Measurements from ENCODE around the gene CFAP61. TPM values are rescaled to one million over a fixed set of nuclear protein-coding genes. Genes with fewer than 3 reads are reported as not detected.

The CFAP61 gene
- total and polyA plus RNA-seq, 2 donors = 0.23 to 0.24 TPM

GRCh38 chr20:20369250-20370093 is 317.1 kb downstream of the CFAP61 start:
- peaks cover 78 to 96% of the 10 kb centered on the region in 2 donors for H3K27me3 ChIP-seq (ENCODE audit: control insufficient read depth in 2 of 2, insufficient read depth in 1 of 2, low read length in 1 of 2)
- 4% methylated on average over 86 of the region's 86 CpGs for WGBS

GRCh38 chr20:20370094-20370575 is 317.8 kb downstream of the CFAP61 start:
- H3K27me3 ChIP-seq (ENCODE audit: control insufficient read depth in 2 of 2, insufficient read depth in 1 of 2, low read length in 1 of 2) = peaks cover 72 to 96% of the 10 kb centered on the region in 2 donors
- no peak overlapping the region for H3K27ac ChIP-seq (ENCODE audit: low read depth in 1 of 2, low read length in 1 of 2)
- peak overlapping the region in 1 of 2 donors; percentile 24 for H3K4me3 ChIP-seq (ENCODE audit: low read length in 2 of 2)
- peaks cover 0 to 9% of the 10 kb centered on the region in 2 donors for H3K9me3 ChIP-seq (ENCODE audit: control insufficient read depth in 2 of 2, insufficient read depth in 1 of 2, low read length in 1 of 2)
- WGBS = 25% methylated on average over 10 of the region's 10 CpGs
- H3K36me3 ChIP-seq (ENCODE audit: control insufficient read depth in 2 of 2, insufficient read depth in 2 of 2, low read length in 1 of 2) = no peaks in the 10 kb centered on the region
- no peak for DNase-seq (ENCODE audit: low read depth in 6 of 9, low spot score in 9 of 9)
- H3K4me1 ChIP-seq (ENCODE audit: control insufficient read depth in 2 of 2, insufficient read depth in 2 of 2, low read length in 2 of 2) = peaks cover 3 to 17% of the 10 kb centered on the region in 2 donors

More at GRCh38 chr20:20369250-20370093, 317.1 kb downstream of the CFAP61 start:
- Histone ChIP-seq H3K27ac (ENCODE audit: low read depth in 1 of 2, low read length in 1 of 2) (no peak overlapping the region), H3K4me3 (ENCODE audit: low read length in 2 of 2) (peak overlapping the region; percentile 24 to 49), H3K4me1 (ENCODE audit: control insufficient read depth in 2 of 2, insufficient read depth in 2 of 2, low read length in 2 of 2) (peaks cover 3 to 21% of the 10 kb centered on the region in 2 donors), H3K36me3 (ENCODE audit: control insufficient read depth in 2 of 2, insufficient read depth in 2 of 2, low read length in 1 of 2) (no peaks in the 10 kb centered on the region), H3K9me3 (ENCODE audit: control insufficient read depth in 2 of 2, insufficient read depth in 1 of 2, low read length in 1 of 2) (peaks cover 0 to 9% of the 10 kb centered on the region in 2 donors)
- DNase-seq (ENCODE audit: low read depth in 6 of 9, low spot score in 9 of 9) = peak in 1 of 9 donors; percentile 45

- H3K4me1 ChIP-seq (ENCODE audit: control insufficient read depth in 2 of 2, insufficient read depth in 2 of 2, low read length in 2 of 2) = peaks cover 3 to 17% of the 10 kb centered on the region in 2 donors
- H3K4me3 ChIP-seq (ENCODE audit: low read length in 2 of 2) = no peak overlapping the region
- H3K9me3 ChIP-seq (ENCODE audit: control insufficient read depth in 2 of 2, insufficient read depth in 1 of 2, low read length in 1 of 2) = peaks cover 0 to 9% of the 10 kb centered on the region in 2 donors
- no peak for DNase-seq (ENCODE audit: low read depth in 6 of 9, low spot score in 9 of 9)
- WGBS = 20% methylated on average over 7 of the region's 7 CpGs
- H3K36me3 ChIP-seq (ENCODE audit: control insufficient read depth in 2 of 2, insufficient read depth in 2 of 2, low read length in 1 of 2) = no peaks in the 10 kb centered on the region
- H3K27ac ChIP-seq (ENCODE audit: low read depth in 1 of 2, low read length in 1 of 2) = no peak overlapping the region
- H3K27me3 ChIP-seq (ENCODE audit: control insufficient read depth in 2 of 2, insufficient read depth in 1 of 2, low read length in 1 of 2) = peaks cover 64 to 95% of the 10 kb centered on the region in 2 donors
Measured at GRCh38 chr20:20371083-20371482, 318.8 kb downstream of the CFAP61 start.

GRCh38 chr20:20371681-20372080 is 319.3 kb downstream of the CFAP61 start:
- no peak for DNase-seq (ENCODE audit: low read depth in 6 of 9, low spot score in 9 of 9)
- Histone ChIP-seq H3K36me3 (ENCODE audit: control insufficient read depth in 2 of 2, insufficient read depth in 2 of 2, low read length in 1 of 2) (no peaks in the 10 kb centered on the region), H3K27me3 (ENCODE audit: control insufficient read depth in 2 of 2, insufficient read depth in 1 of 2, low read length in 1 of 2) (peaks cover 58 to 89% of the 10 kb centered on the region in 2 donors), H3K9me3 (ENCODE audit: control insufficient read depth in 2 of 2, insufficient read depth in 1 of 2, low read length in 1 of 2) (peaks cover 0 to 8% of the 10 kb centered on the region in 2 donors), H3K27ac (ENCODE audit: low read depth in 1 of 2, low read length in 1 of 2) (no peak overlapping the region), H3K4me1 (ENCODE audit: control insufficient read depth in 2 of 2, insufficient read depth in 2 of 2, low read length in 2 of 2) (peaks cover 3 to 15% of the 10 kb centered on the region in 2 donors), H3K4me3 (ENCODE audit: low read length in 2 of 2) (no peak overlapping the region)
- 37% methylated on average over 3 of the region's 3 CpGs for WGBS

- no peak for DNase-seq (ENCODE audit: low read depth in 6 of 9, low spot score in 9 of 9)
- 71% methylated on average over 17 of the region's 17 CpGs for WGBS
- Histone ChIP-seq H3K36me3 (ENCODE audit: control insufficient read depth in 2 of 2, insufficient read depth in 2 of 2, low read length in 1 of 2) (no peaks in the 10 kb centered on the region), H3K4me3 (ENCODE audit: low read length in 2 of 2) (no peak overlapping the region), H3K4me1 (ENCODE audit: control insufficient read depth in 2 of 2, insufficient read depth in 2 of 2, low read length in 2 of 2) (peaks cover under 1 to 9% of the 10 kb centered on the region in 2 donors), H3K27ac (ENCODE audit: low read depth in 1 of 2, low read length in 1 of 2) (no peak overlapping the region), H3K9me3 (ENCODE audit: control insufficient read depth in 2 of 2, insufficient read depth in 1 of 2, low read length in 1 of 2) (no peaks in the 10 kb centered on the region), H3K27me3 (ENCODE audit: control insufficient read depth in 2 of 2, insufficient read depth in 1 of 2, low read length in 1 of 2) (peaks cover 44 to 74% of the 10 kb centered on the region in 2 donors)
Measured at GRCh38 chr20:20373091-20373571, 320.8 kb downstream of the CFAP61 start.

- no peaks in the 10 kb centered on the region for H3K4me1 ChIP-seq (ENCODE audit: control insufficient read depth in 2 of 2, insufficient read depth in 2 of 2, low read length in 2 of 2)
- DNase-seq (ENCODE audit: low read depth in 6 of 9, low spot score in 9 of 9) = no peak
- 75% methylated on average over 8 of the region's 8 CpGs for WGBS
- no peak overlapping the region for H3K27ac ChIP-seq (ENCODE audit: low read depth in 1 of 2, low read length in 1 of 2)
- no peak overlapping the region for H3K4me3 ChIP-seq (ENCODE audit: low read length in 2 of 2)
- H3K36me3 ChIP-seq (ENCODE audit: control insufficient read depth in 2 of 2, insufficient read depth in 2 of 2, low read length in 1 of 2) = no peaks in the 10 kb centered on the region
- peaks cover 0 to 8% of the 10 kb centered on the region in 2 donors for H3K9me3 ChIP-seq (ENCODE audit: control insufficient read depth in 2 of 2, insufficient read depth in 1 of 2, low read length in 1 of 2)
- peaks cover 18 to 49% of the 10 kb centered on the region in 2 donors for H3K27me3 ChIP-seq (ENCODE audit: control insufficient read depth in 2 of 2, insufficient read depth in 1 of 2, low read length in 1 of 2)
Measured at GRCh38 chr20:20375862-20376261, 323.5 kb downstream of the CFAP61 start.

- H3K36me3 ChIP-seq (ENCODE audit: control insufficient read depth in 2 of 2, insufficient read depth in 2 of 2, low read length in 1 of 2) = no peaks in the 10 kb centered on the region
- no peak overlapping the region for H3K27ac ChIP-seq (ENCODE audit: low read depth in 1 of 2, low read length in 1 of 2)
- no peak for DNase-seq (ENCODE audit: low read depth in 6 of 9, low spot score in 9 of 9)
- no peaks in the 10 kb centered on the region for H3K9me3 ChIP-seq (ENCODE audit: control insufficient read depth in 2 of 2, insufficient read depth in 1 of 2, low read length in 1 of 2)
- no peak overlapping the region for H3K4me3 ChIP-seq (ENCODE audit: low read length in 2 of 2)
- no peaks in the 10 kb centered on the region for H3K4me1 ChIP-seq (ENCODE audit: control insufficient read depth in 2 of 2, insufficient read depth in 2 of 2, low read length in 2 of 2)
- peaks cover 0 to 3% of the 10 kb centered on the region in 2 donors for H3K27me3 ChIP-seq (ENCODE audit: control insufficient read depth in 2 of 2, insufficient read depth in 1 of 2, low read length in 1 of 2)
- WGBS = 82% methylated on average over 9 of the region's 9 CpGs
Measured at GRCh38 chr20:20386192-20386591, 333.9 kb downstream of the CFAP61 start.

GRCh38 chr20:20390393-20390792 is 338.1 kb downstream of the CFAP61 start:
- Histone ChIP-seq H3K27me3 (ENCODE audit: control insufficient read depth in 2 of 2, insufficient read depth in 1 of 2, low read length in 1 of 2) (no peaks in the 10 kb centered on the region), H3K4me1 (ENCODE audit: control insufficient read depth in 2 of 2, insufficient read depth in 2 of 2, low read length in 2 of 2) (no peaks in the 10 kb centered on the region), H3K4me3 (ENCODE audit: low read length in 2 of 2) (no peak overlapping the region), H3K27ac (ENCODE audit: low read depth in 1 of 2, low read length in 1 of 2) (no peak overlapping the region), H3K36me3 (ENCODE audit: control insufficient read depth in 2 of 2, insufficient read depth in 2 of 2, low read length in 1 of 2) (peaks cover 0 to 4% of the 10 kb centered on the region in 2 donors), H3K9me3 (ENCODE audit: control insufficient read depth in 2 of 2, insufficient read depth in 1 of 2, low read length in 1 of 2) (no peaks in the 10 kb centered on the region)
- no peak for DNase-seq (ENCODE audit: low read depth in 6 of 9, low spot score in 9 of 9)
- 98% methylated on average over 9 of the region's 9 CpGs for WGBS

GRCh38 chr20:20391115-20391514 is 338.8 kb downstream of the CFAP61 start:
- Histone ChIP-seq H3K27ac (ENCODE audit: low read depth in 1 of 2, low read length in 1 of 2) (no peak overlapping the region), H3K9me3 (ENCODE audit: control insufficient read depth in 2 of 2, insufficient read depth in 1 of 2, low read length in 1 of 2) (no peaks in the 10 kb centered on the region), H3K36me3 (ENCODE audit: control insufficient read depth in 2 of 2, insufficient read depth in 2 of 2, low read length in 1 of 2) (peaks cover 0 to 4% of the 10 kb centered on the region in 2 donors), H3K4me3 (ENCODE audit: low read length in 2 of 2) (no peak overlapping the region), H3K4me1 (ENCODE audit: control insufficient read depth in 2 of 2, insufficient read depth in 2 of 2, low read length in 2 of 2) (no peaks in the 10 kb centered on the region), H3K27me3 (ENCODE audit: control insufficient read depth in 2 of 2, insufficient read depth in 1 of 2, low read length in 1 of 2) (no peaks in the 10 kb centered on the region)
- DNase-seq (ENCODE audit: low read depth in 6 of 9, low spot score in 9 of 9) = no peak
- WGBS = 92% methylated on average over 4 of the region's 4 CpGs
